ENCODE results near the gene ZNF638. TPM values are rescaled to one million over a fixed set of nuclear protein-coding genes. Genes with fewer than 3 reads are reported as not detected.

ZNF638 gene
- total RNA-seq, 6 experiments from 2014 or later = 41.8 to 65.8 (median 61.5) TPM

GRCh38 chr2:71463342-71463654 lies 131.7 kb downstream of the ZNF638 start:
- H3K4me1 ChIP-seq = peaks cover 0 to 36% (median 13%) of the 10 kb centered on the region in 4 donors
- no peaks in the 10 kb centered on the region for H3K27me3 ChIP-seq
- no peak for DNase-seq
- intact Hi-C loops (cut with DNase I) = no loop called here
- TF ChIP-seq POLR2A (IDR thresholded peaks at IDR 0.05) = no peak
- TF ChIP-seq, protein P1, sequence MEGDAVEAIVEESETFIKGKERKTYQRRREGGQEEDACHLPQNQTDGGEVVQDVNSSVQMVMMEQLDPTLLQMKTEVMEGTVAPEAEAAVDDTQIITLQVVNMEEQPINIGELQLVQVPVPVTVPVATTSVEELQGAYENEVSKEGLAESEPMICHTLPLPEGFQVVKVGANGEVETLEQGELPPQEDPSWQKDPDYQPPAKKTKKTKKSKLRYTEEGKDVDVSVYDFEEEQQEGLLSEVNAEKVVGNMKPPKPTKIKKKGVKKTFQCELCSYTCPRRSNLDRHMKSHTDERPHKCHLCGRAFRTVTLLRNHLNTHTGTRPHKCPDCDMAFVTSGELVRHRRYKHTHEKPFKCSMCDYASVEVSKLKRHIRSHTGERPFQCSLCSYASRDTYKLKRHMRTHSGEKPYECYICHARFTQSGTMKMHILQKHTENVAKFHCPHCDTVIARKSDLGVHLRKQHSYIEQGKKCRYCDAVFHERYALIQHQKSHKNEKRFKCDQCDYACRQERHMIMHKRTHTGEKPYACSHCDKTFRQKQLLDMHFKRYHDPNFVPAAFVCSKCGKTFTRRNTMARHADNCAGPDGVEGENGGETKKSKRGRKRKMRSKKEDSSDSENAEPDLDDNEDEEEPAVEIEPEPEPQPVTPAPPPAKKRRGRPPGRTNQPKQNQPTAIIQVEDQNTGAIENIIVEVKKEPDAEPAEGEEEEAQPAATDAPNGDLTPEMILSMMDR (IDR thresholded peaks at IDR 0.05) = no peak
- WGBS (ENCODE audit: insufficient coverage, low coverage, low lambda C conversion rate, missing lambda C conversion rate) = no CpG with 5 or more reads among the region's 7 CpGs
- ATAC-seq = no peak
- H3K9me3 ChIP-seq = no peaks in the 10 kb centered on the region
- no peak overlapping the region for H3K4me3 ChIP-seq
- no peaks in the 10 kb centered on the region for H3K36me3 ChIP-seq
- H3K27ac ChIP-seq = no peak overlapping the region

DNA sequence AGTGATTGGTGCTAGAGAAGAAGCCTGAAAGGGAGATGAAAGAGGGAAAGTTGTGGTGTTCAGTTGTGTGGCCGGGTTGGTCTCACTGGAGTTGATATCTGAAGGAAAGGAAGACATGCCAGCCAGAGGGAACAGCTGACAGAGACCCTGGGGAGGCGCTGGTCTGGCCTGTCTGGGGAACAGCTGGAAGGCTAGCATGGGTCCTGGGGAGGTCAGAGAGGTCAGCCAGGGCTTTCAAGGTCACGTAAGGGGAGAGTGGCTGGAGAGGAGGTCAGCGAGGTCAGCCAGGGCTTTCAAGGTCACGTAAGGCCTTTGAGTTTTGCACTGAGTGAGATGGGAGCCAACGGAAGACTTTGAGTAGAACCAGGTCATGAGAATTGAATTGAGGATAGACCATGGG lies 132.8 kb downstream of the ZNF638 start:
- no peaks in the 10 kb centered on the region for H3K27me3 ChIP-seq
- H3K4me1 ChIP-seq = peaks cover 0 to 25% (median 10%) of the 10 kb centered on the region in 4 donors
- TF ChIP-seq, protein P1 (IDR thresholded peaks at IDR 0.05) = no peak
- no peak for TF ChIP-seq POLR2A (IDR thresholded peaks at IDR 0.05)
- ATAC-seq (no peak), DNase-seq (peak in 1 of 3 donors; percentile 44)
- intact Hi-C loops (cut with DNase I) = no loop called here
- no peak overlapping the region for H3K4me3 ChIP-seq
- 81% methylated on average over 5 of the region's 6 CpGs for WGBS (ENCODE audit: insufficient coverage, low coverage, low lambda C conversion rate, missing lambda C conversion rate)
- H3K36me3 ChIP-seq = no peaks in the 10 kb centered on the region
- no peak overlapping the region for H3K27ac ChIP-seq
- no peaks in the 10 kb centered on the region for H3K9me3 ChIP-seq

DNA sequence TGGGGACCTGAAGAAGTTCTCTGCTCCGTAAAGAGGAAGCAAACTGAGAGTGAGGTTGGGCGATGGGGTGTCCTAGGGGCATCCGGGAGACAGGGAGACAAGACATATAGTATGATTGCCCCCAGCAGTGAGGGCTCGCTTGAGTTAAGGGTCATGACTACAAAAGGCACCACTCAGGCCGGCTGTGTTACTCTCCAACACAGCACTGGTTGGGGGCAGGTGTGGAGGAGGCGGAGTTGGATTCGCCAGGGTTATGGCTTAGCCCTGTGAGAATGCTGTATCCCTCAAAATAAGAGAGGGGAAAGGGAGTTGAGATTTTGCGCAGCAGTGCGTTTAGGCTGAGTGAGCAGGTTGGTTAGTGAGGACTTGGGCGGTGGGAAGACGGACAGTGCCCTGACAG lies 133.8 kb downstream of the ZNF638 start:
- H3K4me3 ChIP-seq = no peak overlapping the region
- no peaks in the 10 kb centered on the region for H3K27me3 ChIP-seq
- H3K4me1 ChIP-seq = peaks cover 0 to 17% (median 8%) of the 10 kb centered on the region in 4 donors
- no peak overlapping the region for H3K27ac ChIP-seq
- ATAC-seq = no peak
- TF ChIP-seq, protein P1 (IDR thresholded peaks at IDR 0.05) = no peak
- 75% methylated on average over 11 of the region's 11 CpGs for WGBS (ENCODE audit: insufficient coverage, low coverage, low lambda C conversion rate, missing lambda C conversion rate)
- intact Hi-C loops (cut with DNase I) = no loop called here
- peak in 1 of 3 donors; percentile 38 for DNase-seq
- no peaks in the 10 kb centered on the region for H3K9me3 ChIP-seq
- no peaks in the 10 kb centered on the region for H3K36me3 ChIP-seq

DNA sequence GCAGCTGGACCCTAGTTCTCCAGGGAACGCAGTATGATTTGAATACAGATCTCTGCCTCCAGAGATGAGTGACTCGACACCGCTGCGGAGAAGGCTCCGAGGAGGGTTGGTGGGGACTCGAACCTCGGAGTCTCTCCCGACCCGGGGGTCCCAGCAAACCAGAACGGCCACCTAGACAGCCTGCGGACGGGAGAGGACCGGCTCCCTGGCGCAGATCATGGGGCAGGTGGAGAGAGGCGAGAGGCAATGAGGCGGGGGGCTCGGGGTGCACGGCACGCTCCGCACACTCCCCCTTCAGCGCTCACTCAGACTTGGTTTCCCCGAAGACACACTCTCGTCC lies 134.3 kb downstream of the ZNF638 start:
- no peak for ATAC-seq
- DNase-seq = peak in 1 of 3 donors; percentile 46
- no peak for TF ChIP-seq POLR2A (IDR thresholded peaks at IDR 0.05)
- TF ChIP-seq, protein P1 (IDR thresholded peaks at IDR 0.05) = no peak
- Histone ChIP-seq H3K27me3 (no peaks in the 10 kb centered on the region), H3K9me3 (no peaks in the 10 kb centered on the region), H3K4me3 (peak overlapping the region; percentile 56 to 87 (median 60)), H3K36me3 (no peaks in the 10 kb centered on the region), H3K27ac (peak overlapping the region in 2 of 3 donors; percentile 52 to 81), H3K4me1 (peaks cover 0 to 13% (median 5%) of the 10 kb centered on the region in 4 donors)
- WGBS (ENCODE audit: insufficient coverage, low coverage, low lambda C conversion rate, missing lambda C conversion rate) = no CpG with 5 or more reads among the region's 23 CpGs
- intact Hi-C loops (cut with DNase I) = no loop called here

Measured in right lobe of liver (tissue), 6 donors.